ENCODE results near the gene KCNJ3.

KCNJ3 gene

DNA sequence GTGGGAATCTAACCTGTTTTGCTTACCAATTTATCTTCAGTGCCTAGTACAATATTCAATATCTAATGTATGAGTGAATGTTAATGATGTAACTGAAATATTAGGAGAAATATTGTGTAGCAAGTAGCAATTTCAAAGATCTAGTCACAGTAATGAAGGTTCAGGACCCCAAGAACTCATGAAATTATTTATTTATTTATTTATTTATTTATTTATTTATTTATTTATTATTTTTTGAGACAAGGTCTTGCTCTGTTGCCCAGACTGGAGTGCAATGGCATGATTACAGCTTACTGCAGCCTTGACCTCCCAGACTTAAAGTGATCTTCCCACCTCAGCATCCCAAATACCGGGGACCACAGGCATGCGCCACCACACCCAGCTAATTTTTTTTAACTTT is 126.9 kb downstream of the KCNJ3 start:
- TF ChIP-seq, protein P1, sequence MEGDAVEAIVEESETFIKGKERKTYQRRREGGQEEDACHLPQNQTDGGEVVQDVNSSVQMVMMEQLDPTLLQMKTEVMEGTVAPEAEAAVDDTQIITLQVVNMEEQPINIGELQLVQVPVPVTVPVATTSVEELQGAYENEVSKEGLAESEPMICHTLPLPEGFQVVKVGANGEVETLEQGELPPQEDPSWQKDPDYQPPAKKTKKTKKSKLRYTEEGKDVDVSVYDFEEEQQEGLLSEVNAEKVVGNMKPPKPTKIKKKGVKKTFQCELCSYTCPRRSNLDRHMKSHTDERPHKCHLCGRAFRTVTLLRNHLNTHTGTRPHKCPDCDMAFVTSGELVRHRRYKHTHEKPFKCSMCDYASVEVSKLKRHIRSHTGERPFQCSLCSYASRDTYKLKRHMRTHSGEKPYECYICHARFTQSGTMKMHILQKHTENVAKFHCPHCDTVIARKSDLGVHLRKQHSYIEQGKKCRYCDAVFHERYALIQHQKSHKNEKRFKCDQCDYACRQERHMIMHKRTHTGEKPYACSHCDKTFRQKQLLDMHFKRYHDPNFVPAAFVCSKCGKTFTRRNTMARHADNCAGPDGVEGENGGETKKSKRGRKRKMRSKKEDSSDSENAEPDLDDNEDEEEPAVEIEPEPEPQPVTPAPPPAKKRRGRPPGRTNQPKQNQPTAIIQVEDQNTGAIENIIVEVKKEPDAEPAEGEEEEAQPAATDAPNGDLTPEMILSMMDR (conservative IDR thresholded peaks at IDR 0.05; ENCODE audit: control insufficient read depth, insufficient read depth, low read depth, low read length) = no peak
- no peak for DNase-seq (ENCODE audit: low read depth)
- H3K4me3 ChIP-seq (ENCODE audit: control insufficient read depth, low read depth, low read length) = no peak overlapping the region

DNA sequence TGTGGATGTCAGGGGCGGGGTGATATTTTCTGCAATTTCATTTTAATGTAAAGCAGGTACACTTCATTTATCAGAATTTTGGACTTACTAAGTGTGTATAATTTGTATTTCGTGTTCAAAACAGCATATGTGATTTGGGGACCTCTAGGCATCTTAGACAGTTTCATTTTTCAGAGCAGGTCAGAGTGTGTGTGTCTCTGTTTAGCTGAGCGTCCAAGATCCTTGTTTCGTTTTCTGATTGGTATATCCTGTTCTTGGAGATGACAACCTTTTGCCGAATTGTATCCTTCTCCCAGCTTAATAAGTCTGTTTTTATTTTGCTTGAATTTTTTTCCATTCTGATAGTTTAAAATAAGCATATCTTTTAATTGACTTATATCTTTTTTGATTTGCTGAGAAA is 128.3 kb downstream of the KCNJ3 start:
- no peak overlapping the region for H3K4me3 ChIP-seq (ENCODE audit: control insufficient read depth, low read depth, low read length)
- TF ChIP-seq, protein P1 (conservative IDR thresholded peaks at IDR 0.05; ENCODE audit: control insufficient read depth, insufficient read depth, low read depth, low read length) = no peak
- DNase-seq (ENCODE audit: low read depth) = no peak

DNA sequence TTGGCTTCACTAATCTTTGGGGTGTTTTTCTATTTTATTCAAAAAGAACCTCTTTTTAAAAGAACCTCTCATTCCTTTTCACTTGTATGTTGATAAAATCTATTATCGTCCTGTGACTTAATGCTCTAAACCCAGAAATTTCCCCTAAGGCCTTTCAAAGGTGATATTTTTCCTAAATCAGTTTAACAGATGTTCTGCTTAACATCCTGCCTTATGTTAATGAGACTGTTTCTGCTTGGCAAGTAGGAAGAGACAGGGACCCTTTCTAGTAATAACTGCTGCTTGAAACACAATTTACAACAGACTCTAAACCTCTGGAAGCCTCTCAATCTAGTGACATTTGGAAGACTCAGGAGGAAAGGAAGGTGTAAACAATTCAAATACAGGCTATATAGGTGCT is 128.8 kb downstream of the KCNJ3 start:
- no peak overlapping the region for H3K4me3 ChIP-seq (ENCODE audit: control insufficient read depth, low read depth, low read length)
- DNase-seq (ENCODE audit: low read depth) = no peak
- TF ChIP-seq, protein P1 (conservative IDR thresholded peaks at IDR 0.05; ENCODE audit: control insufficient read depth, insufficient read depth, low read depth, low read length) = no peak

DNA sequence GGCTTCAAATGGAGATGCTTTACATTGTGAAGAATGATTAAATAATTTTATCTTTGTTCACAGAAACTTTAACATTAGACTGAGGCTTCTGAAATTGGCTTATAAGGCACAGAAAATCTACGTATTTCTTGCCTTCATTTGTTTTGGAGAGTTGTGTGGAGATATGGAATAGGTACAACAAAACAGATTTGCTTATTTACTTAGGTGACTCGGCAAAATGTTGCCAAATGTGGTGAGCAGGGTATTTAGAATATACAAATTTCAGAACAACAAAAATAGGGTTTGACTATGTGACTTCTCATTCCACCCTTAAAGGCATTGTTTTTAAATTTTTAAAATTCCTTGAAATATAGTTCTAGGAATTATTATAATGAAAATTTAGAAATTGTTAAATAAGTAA is 134.2 kb downstream of the KCNJ3 start:
- TF ChIP-seq, protein P1 (conservative IDR thresholded peaks at IDR 0.05; ENCODE audit: control insufficient read depth, insufficient read depth, low read depth, low read length) = no peak
- no peak overlapping the region for H3K4me3 ChIP-seq (ENCODE audit: control insufficient read depth, low read depth, low read length)
- no peak for DNase-seq (ENCODE audit: low read depth)

DNA sequence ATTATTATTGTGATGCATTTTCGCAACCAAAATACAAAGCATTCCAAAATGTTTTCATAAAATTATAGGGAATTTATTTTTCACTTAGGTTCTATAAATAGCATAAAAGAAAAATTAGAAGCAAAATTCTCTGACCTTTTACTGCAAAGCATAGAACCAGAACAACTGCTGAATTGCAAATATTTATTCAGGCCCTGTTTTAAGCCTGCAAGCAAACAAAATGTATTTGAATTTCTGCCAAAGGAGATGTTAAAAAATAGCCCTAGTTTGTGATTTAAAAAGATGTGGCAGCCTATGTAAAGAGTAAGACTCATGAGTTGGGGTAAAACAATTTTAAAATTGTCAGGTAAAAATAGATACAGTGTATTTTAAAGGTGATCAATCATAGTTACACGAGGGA is 138.1 kb downstream of the KCNJ3 start:
- H3K4me3 ChIP-seq (ENCODE audit: control insufficient read depth, low read depth, low read length) = no peak overlapping the region
- TF ChIP-seq, protein P1 (conservative IDR thresholded peaks at IDR 0.05; ENCODE audit: control insufficient read depth, insufficient read depth, low read depth, low read length) = no peak

DNA sequence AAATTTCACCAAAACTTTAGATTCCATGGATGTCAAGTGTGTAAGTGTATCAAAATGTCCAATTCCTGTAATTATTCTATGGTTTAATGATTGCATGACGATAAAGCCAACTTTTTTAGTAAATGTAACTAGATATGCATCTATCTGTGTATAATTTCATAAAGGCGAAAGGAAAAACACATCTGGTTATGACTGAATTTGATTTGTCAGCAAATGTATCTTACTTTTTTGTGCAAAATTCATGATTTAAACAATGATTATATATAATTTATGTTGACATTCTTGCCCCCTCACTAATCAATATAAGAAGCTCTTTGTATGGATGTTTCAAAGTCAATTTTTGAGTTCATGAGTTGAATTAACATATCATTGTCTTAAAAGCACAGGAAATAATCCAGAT is 138.5 kb downstream of the KCNJ3 start:
- TF ChIP-seq, protein P1 (conservative IDR thresholded peaks at IDR 0.05; ENCODE audit: control insufficient read depth, insufficient read depth, low read depth, low read length) = no peak
- no peak for DNase-seq (ENCODE audit: low read depth)
- H3K4me3 ChIP-seq (ENCODE audit: control insufficient read depth, low read depth, low read length) = no peak overlapping the region

More for the DNA sequence above, 138.1 kb downstream of the KCNJ3 start:
- DNase-seq (ENCODE audit: low read depth) = no peak

DNA sequence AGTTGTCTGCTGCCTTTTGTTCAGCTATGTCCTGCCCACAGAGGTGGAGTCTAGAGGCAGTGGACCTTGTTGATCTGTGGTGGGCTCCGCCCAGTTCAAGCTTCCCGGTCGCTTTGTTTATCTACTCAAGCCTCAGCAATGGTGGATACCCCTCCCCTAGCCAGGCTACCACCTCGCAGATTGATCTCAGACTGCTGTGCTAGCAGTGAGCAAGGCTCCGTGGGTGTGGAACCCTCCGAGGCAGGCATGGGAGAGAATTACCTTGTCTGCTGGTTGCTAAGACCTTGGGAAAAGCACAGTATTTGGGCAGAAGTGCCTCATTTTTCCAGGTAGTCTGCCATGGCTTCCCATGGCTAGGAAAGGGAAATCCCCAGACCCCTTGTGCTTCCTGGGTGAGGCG is 146.0 kb downstream of the KCNJ3 start:
- H3K4me3 ChIP-seq (ENCODE audit: control insufficient read depth, low read depth, low read length) = no peak overlapping the region
- TF ChIP-seq, protein P1 (conservative IDR thresholded peaks at IDR 0.05; ENCODE audit: control insufficient read depth, insufficient read depth, low read depth, low read length) = no peak
- DNase-seq (ENCODE audit: low read depth) = no peak

All from fibroblast of mammary gland (primary cell).